PC-9 (cell line): ENCODE data around the gene KCNC4. TPM values are rescaled to one million over a fixed set of nuclear protein-coding genes. Genes with fewer than 3 reads are reported as not detected.

Experiments used
- BruUV-seq: library from RNA; stranded (reverse); fragments of 400-500 nt; replicated peaks from 2 replicates; lab custom pipeline; 2021; lab: Mats Ljungman, UMichigan
- CTCF ChIA-PET: fragments of 300-600 bp; sonication (Branson Sonifier 250); formaldehyde crosslinking; loops from one replicate; lab custom pipeline; 2022; ENCODE audit warnings: antibody characterized with exemption; lab: Charles Lee
- POLR2A ChIA-PET: fragments of 300-600 bp; sonication (Branson Sonifier 250); formaldehyde crosslinking; loops from one replicate; lab custom pipeline; 2022; ENCODE audit warnings: antibody characterized with exemption; ENCODE audit not compliant: unreplicated experiment; lab: Charles Lee
- DNase-seq, 2 experiments: peaks; one replicate each; pipeline versions ENCODE4 v3.0.0 to v3.0.0-alpha.2; 2015 to 2022; ENCODE audit warnings: mixed read lengths in 1 of 2
- H2AFZ ChIP-seq: fragments of 200-600 bp; sonication (generic); 2 replicates; pipeline ENCODE4 v1.8.1; 2017; ENCODE audit warnings: antibody characterized with exemption
- H3F3A ChIP-seq: fragments of 200-600 bp; sonication (generic); 2 replicates; pipeline ENCODE4 v1.8.1; 2017; ENCODE audit warnings: antibody characterized with exemption, mild to moderate bottlenecking, low read depth; ENCODE audit not compliant: insufficient read depth
- H3K27ac ChIP-seq: fragments of 200-600 bp; sonication (generic); 2 replicates; pipeline ENCODE4 v1.6.1; 2016; ENCODE audit warnings: mixed run types
- H3K27me3 ChIP-seq: fragments of 200-600 bp; sonication (generic); 2 replicates; pipeline ENCODE4 v1.6.1; 2016; ENCODE audit warnings: low read depth, mixed run types; ENCODE audit not compliant: insufficient read depth
- H3K36me3 ChIP-seq: fragments of 200-600 bp; sonication (generic); 2 replicates; pipeline ENCODE4 v1.6.1; 2016; ENCODE audit warnings: low read depth, mixed run types
- H3K4me1 ChIP-seq: fragments of 200-600 bp; sonication (generic); replicated peaks from 2 replicates; pipeline ENCODE4 v1.6.1; 2016; ENCODE audit warnings: mixed run types; ENCODE audit not compliant: insufficient read depth
- H3K4me2 ChIP-seq: fragments of 200-600 bp; sonication (generic); 2 replicates; pipeline ENCODE4 v1.6.1; 2017; ENCODE audit warnings: mixed run types
- H3K4me3 ChIP-seq: fragments of 200-600 bp; sonication (generic); 2 replicates; pipeline ENCODE4 v1.6.1; 2016; ENCODE audit warnings: mixed run types
- H3K79me2 ChIP-seq: fragments of 200-600 bp; sonication (generic); 2 replicates; pipeline ENCODE4 v1.6.1; 2017; ENCODE audit warnings: low read depth, mixed run types
- H3K9me2 ChIP-seq: fragments of 200-600 bp; sonication (generic); 2 replicates; pipeline ENCODE4 v1.8.1; 2017; ENCODE audit warnings: mild to moderate bottlenecking; ENCODE audit not compliant: insufficient read depth
- H3K9me3 ChIP-seq: fragments of 200-600 bp; sonication (generic); 2 replicates; pipeline ENCODE4 v1.8.1; 2016; ENCODE audit warnings: low read depth; ENCODE audit not compliant: insufficient read depth
- H4K20me1 ChIP-seq: fragments of 200-600 bp; sonication (generic); 2 replicates; pipeline ENCODE4 v1.8.1; 2017; ENCODE audit not compliant: insufficient read depth
- EZH2 ChIP-seq: fragments of 200-600 bp; sonication (generic); IDR thresholded peaks from 2 replicates; pipeline ENCODE4 v1.8.0; 2017; ENCODE audit warnings: antibody characterized with exemption, low read depth
- intact Hi-C: fragments of 100-400 bp; cut with micrococcal nuclease; formaldehyde crosslinking; loops from one replicate; pipeline ENCODE4 v1.10.0; 2022; ENCODE audit not compliant: unreplicated experiment
- total RNA-seq: library from RNA; stranded (reverse); gene quantifications from 2 replicates; pipeline ENCODE4 v1.2.3, GENCODE V29; 2021
- TF ChIP-seq, protein P1 (sequence below): fragments of 200-600 bp; sonication (generic); conservative IDR thresholded peaks from 2 replicates; pipeline ENCODE4 v1.6.1; 2017; ENCODE audit warnings: mixed run types, antibody characterized with exemption, mild to moderate bottlenecking, moderate library complexity

KCNC4 gene
- total RNA-seq, 1 experiment from 2014 or later: 8.6 TPM

GRCh38 chr1:110214454-110215404 is 4.6 kb downstream of the KCNC4 start:
- no TSS peak for BruUV-seq
- TF ChIP-seq EZH2: no peak
- TF ChIP-seq, protein P1, sequence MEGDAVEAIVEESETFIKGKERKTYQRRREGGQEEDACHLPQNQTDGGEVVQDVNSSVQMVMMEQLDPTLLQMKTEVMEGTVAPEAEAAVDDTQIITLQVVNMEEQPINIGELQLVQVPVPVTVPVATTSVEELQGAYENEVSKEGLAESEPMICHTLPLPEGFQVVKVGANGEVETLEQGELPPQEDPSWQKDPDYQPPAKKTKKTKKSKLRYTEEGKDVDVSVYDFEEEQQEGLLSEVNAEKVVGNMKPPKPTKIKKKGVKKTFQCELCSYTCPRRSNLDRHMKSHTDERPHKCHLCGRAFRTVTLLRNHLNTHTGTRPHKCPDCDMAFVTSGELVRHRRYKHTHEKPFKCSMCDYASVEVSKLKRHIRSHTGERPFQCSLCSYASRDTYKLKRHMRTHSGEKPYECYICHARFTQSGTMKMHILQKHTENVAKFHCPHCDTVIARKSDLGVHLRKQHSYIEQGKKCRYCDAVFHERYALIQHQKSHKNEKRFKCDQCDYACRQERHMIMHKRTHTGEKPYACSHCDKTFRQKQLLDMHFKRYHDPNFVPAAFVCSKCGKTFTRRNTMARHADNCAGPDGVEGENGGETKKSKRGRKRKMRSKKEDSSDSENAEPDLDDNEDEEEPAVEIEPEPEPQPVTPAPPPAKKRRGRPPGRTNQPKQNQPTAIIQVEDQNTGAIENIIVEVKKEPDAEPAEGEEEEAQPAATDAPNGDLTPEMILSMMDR: no peak
- H3K27me3 ChIP-seq: no peaks in the 10 kb centered on the region
- H3K27ac ChIP-seq: no peak overlapping the region
- H3K4me1 ChIP-seq: peaks cover 52% of the 10 kb centered on the region
- H3F3A ChIP-seq: peaks cover 18% of the 10 kb centered on the region
- ChIA-PET CTCF (no interaction called here), POLR2A (interaction anchor here (0.6 kb wide), 1 partner anchor 231 kb away, joined by 9 read pairs; no protein-coding TSS in a partner anchor)
- intact Hi-C loops: no loop called here
- H4K20me1 ChIP-seq: peaks cover 17% of the 10 kb centered on the region; the same call in 1 of the 2 replicates
- DNase-seq: peak in 1 of 2 experiments; percentile 85
- H3K9me3 ChIP-seq: no peaks in the 10 kb centered on the region
- H3K36me3 ChIP-seq: no peaks in the 10 kb centered on the region; the same call in 1 of the 2 replicates
- H3K79me2 ChIP-seq: peaks cover 24% of the 10 kb centered on the region
- peak overlapping the region; percentile 87 for H3K4me2 ChIP-seq
- H3K9me2 ChIP-seq: no peaks in the 10 kb centered on the region
- no peak overlapping the region for H2AFZ ChIP-seq
- peak overlapping the region; percentile 8; the same call in 1 of the 2 replicates for H3K4me3 ChIP-seq

- TF ChIP-seq EZH2: no peak
- TF ChIP-seq, protein P1: no peak
- ChIA-PET CTCF (interaction anchor here (0.8 kb wide), 1 partner anchor 280 kb away, joined by 3 read pairs; no protein-coding TSS in a partner anchor), POLR2A (no interaction called here)
- Histone ChIP-seq H3K27ac (no peak overlapping the region), H3K4me1 (peaks cover 50% of the 10 kb centered on the region), H3K36me3 (no peaks in the 10 kb centered on the region; the same call in 1 of the 2 replicates), H3K4me2 (peak overlapping the region; percentile 12; the same call in 1 of the 2 replicates), H4K20me1 (peaks cover 17% of the 10 kb centered on the region; the same call in 1 of the 2 replicates), H2AFZ (no peak overlapping the region), H3F3A (peaks cover 17% of the 10 kb centered on the region), H3K79me2 (peaks cover 24% of the 10 kb centered on the region), H3K9me2 (no peaks in the 10 kb centered on the region), H3K27me3 (no peaks in the 10 kb centered on the region), H3K9me3 (no peaks in the 10 kb centered on the region), H3K4me3 (no peak overlapping the region)
- DNase-seq: no peak
- no TSS peak for BruUV-seq
- intact Hi-C loops: no loop called here
Measured at GRCh38 chr1:110215621-110216515, 5.8 kb downstream of the KCNC4 start.

DNA sequence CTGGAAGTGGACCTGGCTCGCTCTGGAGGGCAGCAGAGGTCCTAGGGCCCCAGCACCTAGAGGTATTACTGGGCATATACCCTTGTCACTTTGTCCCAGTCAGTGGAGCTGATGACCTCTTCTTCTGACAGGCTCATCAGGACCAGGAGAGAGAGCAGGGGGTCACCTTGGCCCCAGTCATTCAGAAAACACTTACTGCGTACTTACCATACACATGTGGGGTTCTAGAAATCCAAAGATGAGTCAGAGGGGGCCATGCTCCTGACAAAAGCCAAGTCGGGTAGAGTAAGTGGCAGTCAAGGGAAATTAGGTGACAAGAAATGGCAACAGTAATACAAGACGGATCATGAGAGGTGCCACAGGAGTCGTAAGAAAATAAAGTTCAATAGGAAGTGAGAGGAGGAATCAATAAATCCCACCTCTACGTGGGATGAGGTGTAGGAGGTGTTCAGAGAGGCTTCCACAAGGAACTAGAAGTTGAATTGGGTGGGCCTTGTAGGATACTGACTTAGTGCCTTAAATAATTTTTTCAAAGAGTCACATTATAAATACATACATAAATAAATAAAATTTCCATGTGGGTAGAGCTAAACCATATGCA is 6.8 kb downstream of the KCNC4 start:
- no peaks in the 10 kb centered on the region; the same call in 1 of the 2 replicates for H3K36me3 ChIP-seq
- no peak for DNase-seq
- no peaks in the 10 kb centered on the region for H3K9me2 ChIP-seq
- H3F3A ChIP-seq: peaks cover 17% of the 10 kb centered on the region
- TF ChIP-seq, protein P1: no peak
- TF ChIP-seq EZH2: no peak
- no peaks in the 10 kb centered on the region for H3K27me3 ChIP-seq
- intact Hi-C loops: no loop called here
- H3K4me1 ChIP-seq: peaks cover 45% of the 10 kb centered on the region
- H3K9me3 ChIP-seq: no peaks in the 10 kb centered on the region
- POLR2A ChIA-PET: no interaction called here
- no peak overlapping the region for H3K4me3 ChIP-seq
- CTCF ChIA-PET: no interaction called here
- H3K27ac ChIP-seq: no peak overlapping the region
- no peak overlapping the region for H3K4me2 ChIP-seq
- BruUV-seq: no TSS peak
- peaks cover 20% of the 10 kb centered on the region for H3K79me2 ChIP-seq
- H4K20me1 ChIP-seq: peaks cover 17% of the 10 kb centered on the region; the same call in 1 of the 2 replicates
- no peak overlapping the region for H2AFZ ChIP-seq
